Measurements from ENCODE around the gene CD320. TPM values are rescaled to one million over a fixed set of nuclear protein-coding genes. Genes with fewer than 3 reads are reported as not detected.
"Not testable (repeated sequence)": the region's sequence is repeated elsewhere in the genome, so short reads cannot be mapped to it uniquely, and the experiment has no call there.

CD320 gene
- total RNA-seq, 1 donor from 2014 or later, result 90.2 TPM

DNA sequence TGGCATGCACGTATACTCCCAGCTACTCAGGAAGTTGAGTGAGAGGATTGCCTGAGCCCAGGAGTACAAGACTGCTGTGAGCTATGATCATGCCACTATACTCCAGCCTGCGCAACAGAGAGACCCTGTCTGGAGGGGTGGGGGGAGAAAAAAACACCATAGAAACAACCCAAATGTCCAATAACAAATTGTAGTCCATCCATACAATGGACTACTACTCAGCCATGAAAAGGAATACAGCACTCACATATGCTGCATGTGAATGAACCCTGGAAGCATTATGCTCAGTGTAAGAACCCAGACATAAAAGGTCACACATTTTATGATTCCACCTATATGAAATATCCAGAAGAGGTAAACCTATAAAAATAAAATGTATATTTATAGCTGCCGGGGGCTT, 42.3 kb downstream of the CD320 start:
- Mint-ChIP-seq H3K27ac (no peak overlapping the region), H3K4me3 (ENCODE audit: low read depth) (no peak overlapping the region), H3K36me3 (ENCODE audit: low read depth) (no peaks in the 10 kb centered on the region), H3K4me1 (ENCODE audit: low read depth) (peaks cover 13% of the 10 kb centered on the region), H3K9me3 (no peaks in the 10 kb centered on the region), H3K27me3 (ENCODE audit: low read depth) (no peaks in the 10 kb centered on the region)
- DNase-seq (ENCODE audit: low spot score), result no peak
- intact Hi-C loops (cut with micrococcal nuclease), result no loop called here

DNA sequence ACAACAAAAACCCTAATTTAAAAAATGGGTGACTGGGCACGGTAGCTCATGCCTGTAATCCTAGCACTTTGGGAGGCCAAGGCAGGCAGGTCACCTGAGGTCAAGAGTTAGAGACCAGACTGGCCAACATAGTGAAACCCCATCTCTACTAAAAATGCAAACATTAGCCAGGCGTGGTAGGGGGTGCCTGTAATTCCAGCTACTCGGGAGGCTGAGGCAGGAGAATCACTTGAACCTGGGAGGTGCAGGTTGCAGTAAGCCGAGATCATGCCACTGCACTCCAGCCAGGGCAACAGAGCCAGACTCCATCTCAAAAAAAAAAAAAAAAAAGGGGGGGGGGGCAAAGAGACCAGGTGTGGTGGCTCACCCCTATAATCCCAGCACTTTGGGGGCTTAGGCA, 43.9 kb downstream of the CD320 start:
- H3K9me3 Mint-ChIP-seq; H3K27ac Mint-ChIP-seq; H3K4me3 Mint-ChIP-seq (ENCODE audit: low read depth); intact Hi-C loops (cut with micrococcal nuclease); DNase-seq (ENCODE audit: low spot score); H3K27me3 Mint-ChIP-seq (ENCODE audit: low read depth); H3K4me1 Mint-ChIP-seq (ENCODE audit: low read depth); H3K36me3 Mint-ChIP-seq (ENCODE audit: low read depth): not testable (repeated sequence)

DNA sequence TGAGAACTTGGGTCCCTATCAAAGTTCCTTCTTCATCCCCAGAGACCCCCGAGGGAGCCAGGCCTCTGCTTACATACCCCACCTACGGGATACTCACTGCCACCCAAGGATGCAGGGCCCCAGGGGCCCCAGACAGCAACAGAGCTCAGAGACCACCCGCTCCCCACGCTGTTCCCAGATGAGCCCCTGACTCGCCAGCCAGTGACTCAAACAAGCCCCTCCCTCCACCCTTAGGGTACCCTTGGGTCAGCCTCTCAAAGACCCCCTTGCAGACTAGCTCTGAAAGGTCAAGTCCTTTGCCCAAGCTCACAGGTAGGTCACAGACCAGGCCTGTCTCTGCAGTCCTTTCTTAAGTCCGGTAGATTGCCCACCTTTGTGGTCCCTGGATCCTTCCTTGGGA, 45.7 kb downstream of the CD320 start:
- H3K27me3 Mint-ChIP-seq (ENCODE audit: low read depth), result no peaks in the 10 kb centered on the region
- peaks cover 15% of the 10 kb centered on the region for H3K36me3 Mint-ChIP-seq (ENCODE audit: low read depth)
- H3K4me3 Mint-ChIP-seq (ENCODE audit: low read depth), result no peak overlapping the region
- H3K9me3 Mint-ChIP-seq, result no peaks in the 10 kb centered on the region
- DNase-seq (ENCODE audit: low spot score), result no peak
- no peak overlapping the region for H3K27ac Mint-ChIP-seq
- peaks cover 3% of the 10 kb centered on the region for H3K4me1 Mint-ChIP-seq (ENCODE audit: low read depth)
- intact Hi-C loops (cut with micrococcal nuclease), result no loop called here

DNA sequence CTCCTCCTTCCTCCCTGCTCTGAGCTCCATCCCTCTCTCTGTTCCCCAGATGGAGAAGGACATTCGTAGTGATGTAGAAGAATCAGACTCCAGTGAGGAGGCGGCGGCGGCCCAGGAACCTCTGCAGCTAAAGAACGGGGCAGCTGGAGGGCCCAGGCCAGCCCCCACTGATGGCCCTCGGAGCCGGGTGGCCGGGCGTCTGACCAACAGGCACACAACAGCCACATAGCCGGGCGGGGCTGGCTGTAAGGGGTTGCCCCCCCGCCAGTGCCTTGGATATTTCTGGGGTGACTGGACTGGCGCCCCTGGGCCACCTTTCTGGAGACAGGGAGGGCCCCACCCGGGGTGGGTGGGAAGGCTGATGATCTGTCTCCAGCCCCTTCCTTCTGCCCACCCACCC, 46.3 kb downstream of the CD320 start:
- Mint-ChIP-seq H3K36me3 (ENCODE audit: low read depth) (peaks cover 15% of the 10 kb centered on the region), H3K27ac (no peak overlapping the region), H3K4me3 (ENCODE audit: low read depth) (no peak overlapping the region), H3K4me1 (ENCODE audit: low read depth) (peaks cover 4% of the 10 kb centered on the region), H3K27me3 (ENCODE audit: low read depth) (no peaks in the 10 kb centered on the region), H3K9me3 (no peaks in the 10 kb centered on the region)
- no peak for DNase-seq (ENCODE audit: low spot score)
- intact Hi-C loops (cut with micrococcal nuclease), result no loop called here

DNA sequence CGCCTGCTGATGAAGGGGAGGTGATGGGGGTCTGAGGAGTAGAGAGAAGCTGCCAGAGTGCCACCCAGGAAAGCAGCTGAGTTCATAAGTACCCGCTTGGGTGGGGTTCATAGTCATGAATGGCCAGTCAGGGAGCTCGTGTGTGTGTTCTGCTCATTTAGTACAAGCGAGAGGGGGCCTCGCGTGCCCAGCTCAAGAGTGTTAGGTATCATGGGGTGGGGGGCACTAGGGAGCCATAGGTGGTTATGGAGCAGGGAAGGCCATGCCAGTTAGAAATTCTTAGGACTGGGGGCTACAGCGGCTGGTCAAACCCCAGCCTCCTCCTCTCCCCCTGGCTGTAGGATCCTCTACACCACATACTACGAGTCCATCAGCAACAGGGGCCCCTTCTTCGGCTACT, 46.8 kb downstream of the CD320 start:
- no peak overlapping the region for H3K27ac Mint-ChIP-seq
- intact Hi-C loops (cut with micrococcal nuclease), result no loop called here
- H3K4me1 Mint-ChIP-seq (ENCODE audit: low read depth), result peaks cover 4% of the 10 kb centered on the region
- DNase-seq (ENCODE audit: low spot score), result no peak
- H3K27me3 Mint-ChIP-seq (ENCODE audit: low read depth), result no peaks in the 10 kb centered on the region
- no peak overlapping the region for H3K4me3 Mint-ChIP-seq (ENCODE audit: low read depth)
- H3K9me3 Mint-ChIP-seq, result no peaks in the 10 kb centered on the region
- H3K36me3 Mint-ChIP-seq (ENCODE audit: low read depth), result peaks cover 15% of the 10 kb centered on the region

DNA sequence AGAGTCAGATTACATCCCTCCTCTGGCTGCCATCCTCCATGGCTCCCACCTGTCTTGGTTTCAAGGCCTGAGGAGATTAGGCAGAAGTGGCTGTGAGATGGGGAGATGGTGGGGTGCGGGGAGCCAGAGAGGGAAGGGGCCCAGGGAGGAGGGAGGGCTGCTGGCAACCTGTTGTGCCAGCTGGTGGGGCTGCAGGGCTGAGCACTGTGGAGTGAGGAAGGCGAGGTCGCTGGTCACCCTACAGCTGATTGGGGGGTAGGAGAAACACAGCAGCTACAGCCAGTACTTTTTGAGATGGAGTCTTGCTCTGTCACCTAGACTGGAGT, 48.3 kb downstream of the CD320 start:
- H3K27me3 Mint-ChIP-seq (ENCODE audit: low read depth), result no peaks in the 10 kb centered on the region
- no peak overlapping the region for H3K4me3 Mint-ChIP-seq (ENCODE audit: low read depth)
- intact Hi-C loops (cut with micrococcal nuclease), result loop anchor here (10.0 kb wide), 1 partner anchor 315 kb away; the partner anchor contains the start of gene TIMM44
- no peak for DNase-seq (ENCODE audit: low spot score)
- H3K36me3 Mint-ChIP-seq (ENCODE audit: low read depth), result peaks cover 19% of the 10 kb centered on the region
- H3K4me1 Mint-ChIP-seq (ENCODE audit: low read depth), result peaks cover 1% of the 10 kb centered on the region
- no peaks in the 10 kb centered on the region for H3K9me3 Mint-ChIP-seq
- no peak overlapping the region for H3K27ac Mint-ChIP-seq

DNA sequence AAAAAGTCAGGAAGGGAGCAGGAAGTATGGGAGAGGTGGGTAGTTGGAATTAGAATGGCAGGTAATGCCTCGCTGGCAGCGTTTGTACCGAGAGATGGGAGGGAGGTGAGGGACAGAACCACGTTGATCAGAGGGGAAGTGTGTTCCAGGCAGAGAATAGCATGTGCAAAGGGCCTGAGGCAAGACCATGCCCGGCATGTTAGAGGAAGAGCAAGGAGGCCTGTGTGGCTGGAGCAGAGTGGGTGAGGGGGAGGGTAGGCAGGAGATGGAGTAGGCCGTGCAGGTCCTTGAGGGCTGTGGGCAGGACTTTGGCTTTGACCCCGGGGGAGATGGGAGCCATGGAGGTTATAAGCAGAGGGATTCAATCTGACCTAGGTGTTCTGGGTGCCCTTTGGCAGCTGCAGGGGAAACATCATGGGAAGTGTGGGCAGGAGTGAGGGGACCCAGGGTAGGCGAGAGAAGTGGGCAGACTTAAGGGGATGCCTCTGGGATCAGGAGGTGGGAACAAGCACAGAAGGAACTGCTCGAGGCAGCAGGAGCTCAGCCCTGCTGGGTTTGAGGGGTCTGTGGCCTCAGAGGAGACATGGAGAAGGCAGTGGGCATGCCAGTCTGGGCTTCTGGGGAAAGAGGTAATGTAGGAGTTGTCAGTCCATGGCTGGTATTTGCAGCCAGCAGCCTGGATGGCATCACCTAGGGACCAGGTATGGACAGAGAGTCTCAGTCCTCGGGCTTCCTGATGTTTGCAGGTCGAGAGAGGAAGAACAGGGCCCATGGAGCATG, 48.8 kb downstream of the CD320 start:
- intact Hi-C loops (cut with micrococcal nuclease), result loop anchor here (10.0 kb wide), 1 partner anchor 315 kb away; the partner anchor contains the start of gene TIMM44
- no peak for DNase-seq (ENCODE audit: low spot score)
- Mint-ChIP-seq H3K9me3 (no peaks in the 10 kb centered on the region), H3K36me3 (ENCODE audit: low read depth) (peaks cover 19% of the 10 kb centered on the region), H3K4me1 (ENCODE audit: low read depth) (peaks cover 1% of the 10 kb centered on the region), H3K4me3 (ENCODE audit: low read depth) (no peak overlapping the region), H3K27ac (peak overlapping the region; percentile 30), H3K27me3 (ENCODE audit: low read depth) (no peaks in the 10 kb centered on the region)

DNA sequence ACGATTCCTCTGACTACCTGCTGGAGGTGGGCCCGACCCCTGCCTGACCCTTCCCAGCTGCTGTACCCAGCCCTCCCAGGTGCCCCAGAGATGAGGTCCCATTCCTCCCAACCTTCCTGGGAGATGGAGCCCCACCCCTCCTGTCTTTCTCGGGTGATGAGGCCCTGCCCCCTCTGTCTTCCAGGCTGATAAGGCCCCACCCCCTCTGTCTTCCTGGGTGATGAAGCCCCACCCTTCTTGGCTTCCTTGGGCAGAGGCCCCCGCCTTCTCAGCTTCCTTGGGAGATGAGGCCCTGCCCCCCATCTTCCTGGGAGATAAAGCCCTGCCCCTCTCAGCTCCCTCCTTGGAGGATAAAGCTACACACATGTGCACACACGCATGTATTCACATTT, 51.1 kb downstream of the CD320 start:
- Mint-ChIP-seq H3K27ac (no peak overlapping the region), H3K36me3 (ENCODE audit: low read depth) (peaks cover 22% of the 10 kb centered on the region)

DNA sequence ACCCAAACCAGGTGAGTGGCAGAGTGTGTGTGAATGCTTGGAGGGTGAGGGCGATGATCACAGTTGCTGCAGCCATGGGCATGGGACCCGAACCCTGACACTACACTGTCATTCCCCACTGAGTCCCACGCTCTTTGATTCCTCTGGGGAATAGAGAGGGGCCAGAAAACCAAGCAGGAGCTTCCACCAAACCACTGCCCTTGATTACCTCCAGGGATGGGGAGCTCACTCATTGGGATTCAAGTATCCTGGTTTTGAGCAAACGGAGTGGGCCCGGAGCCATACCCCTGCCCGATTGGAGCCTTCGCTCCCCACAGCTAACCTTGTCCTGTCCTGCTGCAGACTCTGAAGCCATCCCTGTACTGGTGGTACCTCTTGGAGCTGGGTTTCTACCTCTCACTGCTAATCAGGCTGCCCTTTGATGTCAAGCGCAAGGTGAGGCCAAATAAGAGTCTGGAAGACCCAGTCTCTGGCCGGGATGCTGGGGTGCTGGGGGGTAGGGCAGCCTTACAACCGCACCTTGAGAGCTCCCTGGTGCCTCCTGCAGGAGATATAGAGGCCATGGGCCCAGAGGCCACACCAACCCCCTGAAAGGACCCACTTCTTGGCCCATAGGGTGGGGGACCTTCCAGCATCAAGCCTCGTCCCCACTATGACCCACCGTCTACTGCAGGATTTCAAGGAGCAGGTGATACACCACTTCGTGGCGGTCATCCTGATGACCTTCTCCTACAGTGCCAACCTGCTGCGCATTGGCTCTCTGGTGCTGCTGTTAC, 51.7 kb downstream of the CD320 start:
- no peaks in the 10 kb centered on the region for H3K27me3 Mint-ChIP-seq (ENCODE audit: low read depth)
- H3K4me3 Mint-ChIP-seq (ENCODE audit: low read depth), result no peak overlapping the region
- no peak for DNase-seq (ENCODE audit: low spot score)
- intact Hi-C loops (cut with micrococcal nuclease), result loop anchor here (10.0 kb wide), 1 partner anchor 312 kb away; the partner anchor contains the start of gene TIMM44
- H3K9me3 Mint-ChIP-seq, result no peaks in the 10 kb centered on the region
- peaks cover 22% of the 10 kb centered on the region for H3K36me3 Mint-ChIP-seq (ENCODE audit: low read depth)
- H3K4me1 Mint-ChIP-seq (ENCODE audit: low read depth), result peaks cover 3% of the 10 kb centered on the region
- H3K27ac Mint-ChIP-seq, result no peak overlapping the region

More for the DNA sequence above, 51.1 kb downstream of the CD320 start:
- H3K4me3 Mint-ChIP-seq (ENCODE audit: low read depth), result no peak overlapping the region
- DNase-seq (ENCODE audit: low spot score), result no peak
- H3K4me1 Mint-ChIP-seq (ENCODE audit: low read depth), result peaks cover 3% of the 10 kb centered on the region
- no peaks in the 10 kb centered on the region for H3K9me3 Mint-ChIP-seq
- intact Hi-C loops (cut with micrococcal nuclease), result loop anchor here (10.0 kb wide), 1 partner anchor 312 kb away; the partner anchor contains the start of gene TIMM44
- no peaks in the 10 kb centered on the region for H3K27me3 Mint-ChIP-seq (ENCODE audit: low read depth)

DNA sequence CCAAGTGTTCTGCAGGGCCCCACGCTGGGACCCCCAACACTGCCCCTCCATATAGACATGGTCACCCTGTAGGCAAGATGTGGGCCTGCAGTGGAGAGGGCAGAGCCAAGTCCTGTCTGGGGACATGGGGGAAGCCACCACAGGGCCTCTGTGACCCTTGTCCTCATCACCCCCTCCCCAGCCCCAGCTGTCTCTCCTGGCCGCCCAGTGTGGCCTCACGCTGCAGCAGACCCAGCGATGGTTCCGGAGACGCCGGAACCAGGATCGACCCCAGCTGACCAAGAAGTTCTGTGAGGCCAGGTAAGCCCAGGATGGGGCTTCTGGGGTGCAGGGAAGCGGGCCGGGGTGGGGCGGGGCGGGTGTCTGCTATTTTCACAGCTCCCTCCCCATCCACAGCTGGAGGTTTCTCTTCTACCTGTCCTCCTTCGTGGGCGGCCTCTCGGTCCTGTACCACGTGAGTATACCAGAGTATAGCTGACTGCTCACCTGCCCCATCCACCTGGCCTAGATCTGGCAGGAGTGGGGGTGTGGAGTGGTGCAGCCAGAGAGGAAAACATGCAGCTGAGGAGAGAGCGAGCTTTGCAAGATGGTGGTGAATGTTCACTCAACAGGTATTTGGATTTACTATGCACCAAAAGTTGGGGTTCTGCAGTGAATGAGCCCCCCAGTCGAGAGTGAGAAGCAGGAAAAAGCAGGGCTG, 52.6 kb downstream of the CD320 start:
- no peaks in the 10 kb centered on the region for H3K9me3 Mint-ChIP-seq
- no peak overlapping the region for H3K27ac Mint-ChIP-seq
- H3K4me3 Mint-ChIP-seq (ENCODE audit: low read depth), result no peak overlapping the region
- no peaks in the 10 kb centered on the region for H3K27me3 Mint-ChIP-seq (ENCODE audit: low read depth)
- intact Hi-C loops (cut with micrococcal nuclease), result loop anchor here (10.0 kb wide), 1 partner anchor 311 kb away; the partner anchor contains the start of gene TIMM44
- H3K36me3 Mint-ChIP-seq (ENCODE audit: low read depth), result peaks cover 22% of the 10 kb centered on the region
- H3K4me1 Mint-ChIP-seq (ENCODE audit: low read depth), result peaks cover 3% of the 10 kb centered on the region
- DNase-seq (ENCODE audit: low spot score), result no peak

DNA sequence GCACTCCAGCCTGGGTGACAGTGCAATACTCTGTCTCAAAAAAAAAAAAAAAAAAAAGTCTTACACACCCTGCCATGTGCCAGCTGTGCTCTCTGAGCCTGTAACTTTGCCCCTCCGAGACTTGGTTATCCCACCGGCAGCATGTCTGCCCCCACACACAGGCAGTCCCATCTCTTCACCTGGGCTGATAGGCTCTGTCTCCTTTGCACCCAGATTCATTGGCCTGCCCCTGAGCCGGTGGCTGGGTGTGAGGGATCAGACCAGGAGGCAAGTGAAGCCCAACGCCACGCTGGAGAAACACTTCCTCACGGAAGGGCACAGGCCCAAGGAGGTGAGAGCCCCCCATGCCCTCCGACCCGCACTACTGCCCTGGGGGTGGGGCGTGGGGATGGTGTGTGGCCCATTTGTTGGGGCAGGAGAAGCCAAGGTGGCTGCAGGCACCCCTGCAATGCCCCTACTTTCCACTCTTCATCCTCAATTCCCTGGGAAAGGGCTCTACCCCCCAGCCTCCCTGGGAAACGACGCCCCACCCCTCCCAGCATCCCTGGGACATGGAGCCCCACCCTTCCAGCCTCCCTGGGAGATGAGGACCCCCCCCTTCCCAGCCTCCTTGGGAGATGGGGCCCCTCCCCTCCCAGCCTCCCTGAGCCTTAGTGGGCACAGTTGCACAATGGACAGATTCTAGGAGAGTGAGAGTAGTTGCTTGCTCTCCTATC, 53.7 kb downstream of the CD320 start:
- Mint-ChIP-seq H3K27me3 (ENCODE audit: low read depth) (no peaks in the 10 kb centered on the region), H3K36me3 (ENCODE audit: low read depth) (peaks cover 19% of the 10 kb centered on the region), H3K4me3 (ENCODE audit: low read depth) (no peak overlapping the region), H3K4me1 (ENCODE audit: low read depth) (peaks cover 3% of the 10 kb centered on the region), H3K27ac (no peak overlapping the region), H3K9me3 (no peaks in the 10 kb centered on the region)
- DNase-seq (ENCODE audit: low spot score), result no peak
- intact Hi-C loops (cut with micrococcal nuclease), result loop anchor here (10.0 kb wide), 1 partner anchor 310 kb away; the partner anchor contains the start of gene TIMM44

DNA sequence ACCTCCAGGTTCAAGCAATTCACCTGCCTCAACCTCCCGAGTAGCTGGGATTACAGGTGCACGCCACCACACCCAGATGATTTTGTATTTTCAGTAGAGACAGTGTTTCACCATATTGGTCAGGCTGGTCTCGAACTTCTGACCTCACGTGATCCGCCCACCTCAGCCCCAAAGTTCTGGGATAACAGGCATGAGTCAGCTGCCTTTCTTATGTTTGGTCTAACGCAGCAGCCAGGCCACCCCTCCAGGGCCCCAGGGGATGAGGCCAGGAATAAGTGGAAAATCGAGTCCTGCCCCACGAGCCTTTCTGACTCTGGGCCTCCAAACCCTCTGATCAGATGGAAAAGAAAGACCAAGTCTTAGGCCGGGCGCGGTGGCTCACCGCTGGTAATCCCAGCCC, 54.5 kb downstream of the CD320 start:
- Mint-ChIP-seq H3K4me1 (ENCODE audit: low read depth) (peaks cover 3% of the 10 kb centered on the region), H3K36me3 (ENCODE audit: low read depth) (peaks cover 16% of the 10 kb centered on the region), H3K9me3 (no peaks in the 10 kb centered on the region), H3K4me3 (ENCODE audit: low read depth) (no peak overlapping the region), H3K27ac (no peak overlapping the region), H3K27me3 (ENCODE audit: low read depth) (no peaks in the 10 kb centered on the region)
- no peak for DNase-seq (ENCODE audit: low spot score)
- intact Hi-C loops (cut with micrococcal nuclease), result loop anchor here (1.0 to 10.0 kb wide), 2 partner anchors 95 to 309 kb away; partner anchors contain the start of gene TIMM44
